CD4-positive, CD25-positive, alpha-beta regulatory T cell (primary cell): ENCODE results near the gene RNU6-9. TPM values are rescaled to one million over a fixed set of nuclear protein-coding genes. Genes with fewer than 3 reads are reported as not detected.

Source experiments
- ATAC-seq, 2 donors: fragments of 150-1000 bp; cut with Tn5 transposase; one replicate each; pipeline ENCODE4 v1.10.0; 2021; ENCODE audit warnings: low read depth in 2 of 2, moderate number of reproducible peaks in 2 of 2, moderate library complexity in 1 of 2
- DNase-seq, 3 donors: peaks; one replicate each; pipeline versions ENCODE4 v3.0.0 to v3.0.0-alpha.2; 2012 to 2022; ENCODE audit warnings: mixed read lengths in 1 of 3
- H3K27ac ChIP-seq: one replicate; pipeline ENCODE4 v1.7.0; 2013; ENCODE audit warnings: mild to moderate bottlenecking, low read length; ENCODE audit not compliant: insufficient read depth, poor library complexity, severe bottlenecking
- H3K27me3 ChIP-seq: one replicate; pipeline ENCODE4 v1.7.0; 2013; ENCODE audit warnings: low read length; ENCODE audit not compliant: control insufficient read depth, insufficient read depth
- H3K36me3 ChIP-seq: one replicate; pipeline ENCODE4 v1.7.0; 2013; ENCODE audit warnings: mild to moderate bottlenecking, low read length, moderate library complexity; ENCODE audit not compliant: control insufficient read depth, insufficient read depth
- H3K4me1 ChIP-seq: 2 replicates; pipeline ENCODE4 v1.7.0; 2013; ENCODE audit warnings: mild to moderate bottlenecking, low read length; ENCODE audit not compliant: insufficient read depth, control insufficient read depth, poor library complexity, severe bottlenecking
- H3K4me3 ChIP-seq: one replicate; pipeline ENCODE4 v1.7.0; 2013; ENCODE audit warnings: low read depth, mild to moderate bottlenecking, low read length, moderate library complexity
- H3K9me3 ChIP-seq, 2 experiments: 1 replicate in 1 of 2; 2 replicates in 1 of 2; pipeline ENCODE4 v1.7.0; 2013; ENCODE audit warnings: low read length in 2 of 2, mild to moderate bottlenecking in 1 of 2, moderate library complexity in 1 of 2; ENCODE audit not compliant: control insufficient read depth in 2 of 2
- H3K27ac Mint-ChIP-seq, 3 donors: one replicate each; pipeline ENCODE4 v1.8.0; 2020 to 2022; ENCODE audit warnings: mild to moderate bottlenecking in 3 of 3, mixed read lengths in 3 of 3, moderate library complexity in 2 of 3
- H3K27me3 Mint-ChIP-seq: one replicate; pipeline ENCODE4 v1.8.0; 2022; ENCODE audit warnings: mild to moderate bottlenecking, mixed read lengths
- H3K36me3 Mint-ChIP-seq: one replicate; pipeline ENCODE4 v1.8.0; 2020; ENCODE audit warnings: mixed read lengths
- H3K4me1 Mint-ChIP-seq, 4 donors: one replicate each; pipeline ENCODE4 v1.8.0; 2020 to 2022; ENCODE audit warnings: mixed read lengths in 4 of 4, mild to moderate bottlenecking in 1 of 4
- H3K4me3 Mint-ChIP-seq, 4 donors: one replicate each; pipeline ENCODE4 v1.8.0; 2020 to 2022; ENCODE audit warnings: mild to moderate bottlenecking in 4 of 4, mixed read lengths in 4 of 4, moderate library complexity in 3 of 4
- H3K9me3 Mint-ChIP-seq, 7 donors: one replicate each; pipeline ENCODE4 v1.8.0; 2020 to 2022; ENCODE audit warnings: mixed read lengths in 7 of 7, mild to moderate bottlenecking in 3 of 7, moderate library complexity in 2 of 7
- polyA plus RNA-seq, 4 donors: library from polyadenylated mRNA; unstranded; fragments of 300-500 nt; fragmentation: Illumina TruSeq; gene quantifications; one replicate each; pipeline ENCODE4 v1.2.3, GENCODE V29; 2021
- total RNA-seq: library from RNA; stranded (reverse); gene quantifications from one replicate; pipeline ENCODE4 v1.2.3, GENCODE V29; 2022

Gene RNU6-9
- total and polyA plus RNA-seq, 5 donors from 2014 or later = not detected

DNA sequence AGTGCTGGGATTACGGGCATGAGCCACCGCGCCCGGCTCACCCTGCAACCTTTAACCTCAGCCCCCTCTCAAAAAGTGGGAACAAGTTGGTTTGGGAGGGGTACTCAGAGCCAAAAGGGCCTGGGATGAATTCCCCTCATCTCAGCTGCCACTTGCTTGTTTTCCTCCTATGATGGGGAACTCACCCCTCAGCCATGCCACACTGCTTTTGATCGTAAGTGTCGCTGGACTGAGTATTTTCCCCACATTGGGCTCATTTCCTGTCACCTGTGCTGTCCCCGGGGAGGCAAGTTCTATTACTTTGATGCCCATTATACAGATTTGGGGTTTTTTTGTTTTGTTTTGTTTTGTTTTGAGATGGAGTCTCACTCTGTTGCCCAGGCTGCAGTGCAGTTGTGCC lies 13.2 kb downstream of the RNU6-9 start:
- DNase-seq (peak in 1 of 3 donors; percentile 67), ATAC-seq (no peak)
- peaks cover 76% of the 10 kb centered on the region for H3K4me1 ChIP-seq
- H3K27me3 Mint-ChIP-seq = peaks cover 14% of the 10 kb centered on the region
- H3K27ac ChIP-seq = peak overlapping the region; percentile 73
- H3K4me1 Mint-ChIP-seq = peaks cover 0 to 86% (median 34%) of the 10 kb centered on the region in 4 donors
- H3K9me3 Mint-ChIP-seq = peaks cover 0 to 1% (median 0%) of the 10 kb centered on the region in 7 donors
- H3K36me3 Mint-ChIP-seq = peaks cover 9% of the 10 kb centered on the region
- no peaks in the 10 kb centered on the region for H3K9me3 ChIP-seq
- no peaks in the 10 kb centered on the region for H3K27me3 ChIP-seq
- H3K4me3 ChIP-seq = no peak overlapping the region
- H3K27ac Mint-ChIP-seq = peak overlapping the region; percentile 91 to 100 (median 100)
- H3K4me3 Mint-ChIP-seq = peak overlapping the region; percentile 81 to 94 (median 86)
- peaks cover 16% of the 10 kb centered on the region for H3K36me3 ChIP-seq

DNA sequence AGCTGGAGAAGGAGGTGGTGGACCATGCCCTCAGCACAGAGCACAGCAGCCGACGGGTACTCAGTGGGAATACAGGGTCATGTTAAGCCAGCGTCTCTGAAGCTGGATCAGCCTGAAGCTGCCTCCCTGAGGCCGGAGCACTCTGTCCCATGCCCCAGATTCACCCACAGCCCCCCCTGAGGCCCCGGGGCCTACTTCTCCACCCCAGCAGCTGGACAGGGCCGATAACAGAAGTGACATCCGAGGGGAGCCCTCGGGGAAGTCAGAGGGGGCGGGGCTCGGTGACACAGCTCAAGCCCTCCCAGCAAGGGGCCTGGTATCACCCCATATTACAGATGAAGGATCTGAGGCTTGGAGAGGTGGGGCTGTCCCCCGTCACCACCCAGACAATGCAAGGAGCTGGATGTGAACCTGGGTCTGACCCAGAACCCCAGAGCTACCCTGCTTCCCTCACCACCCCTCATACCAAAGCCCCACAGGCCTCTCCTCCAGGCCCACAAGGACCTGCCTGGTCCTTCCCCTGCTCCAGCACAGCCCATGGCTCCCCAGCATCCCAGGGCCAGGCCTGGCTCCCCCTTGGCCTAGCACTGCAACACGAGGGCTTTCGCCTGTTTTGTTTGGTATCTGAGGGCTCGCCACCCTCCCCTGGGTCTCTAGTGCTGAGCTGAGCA lies 14.0 kb downstream of the RNU6-9 start:
- peak overlapping the region; percentile 73 for H3K27ac ChIP-seq
- peaks cover 9% of the 10 kb centered on the region for H3K36me3 Mint-ChIP-seq
- H3K4me1 ChIP-seq = peaks cover 81% of the 10 kb centered on the region
- peak overlapping the region; percentile 91 to 100 (median 100) for H3K27ac Mint-ChIP-seq
- H3K9me3 Mint-ChIP-seq = peaks cover 0 to 1% (median 0%) of the 10 kb centered on the region in 7 donors
- ATAC-seq (no peak), DNase-seq (peak in 1 of 3 donors; percentile 49)
- peaks cover 0 to 82% (median 33%) of the 10 kb centered on the region in 4 donors for H3K4me1 Mint-ChIP-seq
- H3K9me3 ChIP-seq = no peaks in the 10 kb centered on the region
- H3K4me3 Mint-ChIP-seq = peak overlapping the region in 3 of 4 donors; percentile 81 to 94 (median 90)
- peaks cover 9% of the 10 kb centered on the region for H3K36me3 ChIP-seq
- peaks cover 14% of the 10 kb centered on the region for H3K27me3 Mint-ChIP-seq
- H3K27me3 ChIP-seq = no peaks in the 10 kb centered on the region
- peak overlapping the region; percentile 1 for H3K4me3 ChIP-seq

DNA sequence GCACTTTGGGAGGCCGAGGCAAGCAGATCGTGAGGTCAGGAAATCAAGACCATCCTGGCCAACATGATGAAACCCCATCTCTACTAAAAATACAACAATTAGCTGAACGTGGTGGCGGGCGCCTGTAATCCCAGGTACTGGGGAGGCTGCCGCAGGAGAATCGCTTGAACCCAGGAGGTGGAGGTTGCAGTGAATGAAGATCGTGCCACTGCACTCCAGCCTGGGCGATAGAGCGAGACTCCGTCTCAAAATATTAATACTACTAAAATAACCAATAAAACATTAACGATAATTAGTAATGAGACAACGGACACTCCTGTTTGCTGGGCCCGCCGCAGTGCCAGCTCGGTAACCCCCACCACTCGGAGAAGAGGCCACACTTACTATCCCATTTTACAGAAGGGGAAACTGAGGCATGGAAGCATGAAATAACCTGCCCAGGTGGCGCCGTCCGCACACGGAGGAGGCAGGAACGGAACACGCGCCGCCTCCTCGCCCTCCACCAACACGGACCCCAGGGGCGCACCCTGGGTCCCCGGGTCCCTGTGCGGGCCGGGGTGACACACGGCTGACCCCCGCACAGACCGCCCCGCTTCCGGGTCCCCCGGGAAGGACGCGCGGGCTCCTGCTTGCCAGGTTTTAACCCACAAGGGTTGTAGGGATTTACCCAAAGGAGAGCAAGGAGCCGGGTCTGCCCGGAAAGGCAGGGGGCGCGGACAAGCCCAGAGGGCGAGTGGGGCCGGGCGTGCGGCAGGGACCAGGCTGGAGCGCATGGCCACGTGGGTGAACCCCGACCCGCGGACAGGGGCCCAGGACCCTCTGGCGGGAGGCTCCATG lies 18.1 kb downstream of the RNU6-9 start:
- H3K9me3 ChIP-seq = no peaks in the 10 kb centered on the region
- H3K36me3 ChIP-seq = no peaks in the 10 kb centered on the region
- H3K9me3 Mint-ChIP-seq = peaks cover 0 to 3% (median 0%) of the 10 kb centered on the region in 7 donors
- H3K27me3 ChIP-seq = no peaks in the 10 kb centered on the region
- peak overlapping the region; percentile 82 to 96 (median 94) for H3K4me3 Mint-ChIP-seq
- H3K36me3 Mint-ChIP-seq = peaks cover 9% of the 10 kb centered on the region
- peak overlapping the region; percentile 94 for H3K27ac ChIP-seq
- H3K4me1 ChIP-seq = peaks cover 60% of the 10 kb centered on the region
- no peak for ATAC-seq
- H3K4me1 Mint-ChIP-seq = peaks cover 0 to 60% (median 21%) of the 10 kb centered on the region in 4 donors
- H3K27me3 Mint-ChIP-seq = peaks cover 14% of the 10 kb centered on the region
- peak overlapping the region; percentile 62 to 100 (median 93) for H3K27ac Mint-ChIP-seq
- H3K4me3 ChIP-seq = no peak overlapping the region
- no peak for DNase-seq

DNA sequence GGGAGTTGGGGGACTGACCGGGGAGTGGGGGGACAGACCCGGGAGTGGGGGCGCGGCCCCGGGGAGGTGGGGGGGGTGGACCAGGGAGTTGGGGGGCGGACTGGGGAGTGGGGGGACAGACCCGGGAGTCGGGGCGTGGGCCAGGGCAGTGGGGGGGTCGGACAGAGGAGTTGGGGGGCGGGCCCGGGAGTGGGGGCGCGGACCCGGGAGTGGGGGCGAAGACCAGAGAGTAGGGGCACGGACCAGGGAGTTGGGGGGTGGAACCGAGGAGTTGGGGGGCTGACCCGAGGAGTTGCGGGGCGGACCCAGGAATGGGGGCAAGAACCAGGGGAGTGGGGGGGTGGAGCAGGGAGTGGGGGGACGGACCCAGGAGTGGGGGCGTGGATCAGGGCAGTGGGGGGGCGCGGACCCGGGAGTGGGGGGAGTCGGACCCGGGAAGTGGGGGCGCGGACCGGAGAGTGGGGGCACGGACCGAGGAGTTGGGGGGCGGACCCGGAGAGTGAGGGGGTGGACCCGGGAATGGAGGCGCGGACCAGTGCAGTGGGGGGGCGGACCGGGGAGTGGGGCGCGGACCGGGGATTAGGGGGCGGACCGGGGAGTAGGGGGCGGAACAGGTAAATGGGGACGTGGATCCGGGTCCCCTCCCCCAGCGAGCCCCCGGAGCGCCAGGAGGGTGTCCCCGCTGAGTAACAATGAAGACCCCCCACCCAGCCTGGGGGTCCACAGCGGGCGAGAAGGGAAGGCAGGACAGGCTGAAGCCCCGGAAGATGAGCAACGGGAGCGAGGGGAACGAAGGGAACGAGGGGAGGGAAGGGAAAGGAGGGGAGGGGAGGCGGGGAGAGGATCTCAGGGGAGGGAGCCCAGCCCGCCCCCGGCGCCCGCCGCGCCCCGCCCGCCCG lies 19.1 kb downstream of the RNU6-9 start:
- Histone ChIP-seq H3K36me3 (no peaks in the 10 kb centered on the region), H3K4me1 (peaks cover 59% of the 10 kb centered on the region), H3K27me3 (no peaks in the 10 kb centered on the region), H3K27ac (peak overlapping the region; percentile 94), H3K4me3 (no peak overlapping the region), H3K9me3 (no peaks in the 10 kb centered on the region)
- Mint-ChIP-seq H3K4me3 (peak overlapping the region; percentile 84 to 96 (median 86)), H3K9me3 (peaks cover 0 to 3% (median 0%) of the 10 kb centered on the region in 7 donors), H3K27me3 (peaks cover 12% of the 10 kb centered on the region), H3K36me3 (peaks cover 9% of the 10 kb centered on the region), H3K27ac (peak overlapping the region in 2 of 3 donors; percentile 76 to 84), H3K4me1 (peaks cover 0 to 52% (median 16%) of the 10 kb centered on the region in 4 donors)
- DNase-seq (peak; percentile 50 to 53 (median 51)), ATAC-seq (no peak)

DNA sequence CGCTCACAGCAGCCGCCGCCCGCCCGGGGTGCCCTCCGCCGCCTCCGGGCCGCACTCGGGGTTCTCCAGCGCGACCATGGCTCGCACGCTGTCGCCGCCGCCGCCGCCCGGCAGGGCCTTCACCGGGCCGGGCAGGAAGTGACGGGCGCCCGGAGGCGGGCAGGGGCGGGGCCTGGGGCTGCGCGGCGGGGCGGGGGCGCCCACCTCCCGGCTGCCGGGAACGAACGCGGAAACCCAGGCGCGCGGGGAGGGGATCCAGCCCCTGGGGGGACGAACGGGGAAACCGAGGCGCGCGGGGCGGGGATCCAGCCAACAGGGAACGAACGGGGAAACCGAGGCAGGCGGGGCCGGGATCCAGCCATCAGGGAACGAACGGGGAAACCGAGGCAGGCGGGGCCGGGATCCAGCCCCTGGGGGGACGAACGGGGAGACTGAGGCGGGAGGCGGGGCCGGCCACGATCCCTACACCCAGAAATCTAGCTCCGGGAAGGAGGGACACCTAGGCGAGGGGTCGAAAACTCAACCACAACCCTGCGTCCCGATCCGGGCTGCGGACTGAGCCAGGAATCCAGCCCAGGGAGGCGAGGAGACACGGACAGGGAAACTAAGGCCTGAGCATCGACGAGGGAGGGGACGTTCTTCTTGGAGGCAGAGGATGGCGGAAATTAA lies 19.9 kb downstream of the RNU6-9 start, which contains the start of gene R3HDM4:
Gene R3HDM4 (minus strand): TSS at position 140 of the 669 bp plus-strand sequence. CDS start 62 bp downstream, at position 78.
- DNase-seq (peak; percentile 81 to 83 (median 83)), ATAC-seq (peak; percentile 47 to 54)
- Mint-ChIP-seq H3K4me1 (peaks cover 0 to 48% (median 18%) of the 10 kb centered on the region in 4 donors), H3K27me3 (peaks cover 14% of the 10 kb centered on the region), H3K4me3 (peak within 1 kb of the TSS; percentile 86 to 96 (median 90)), H3K9me3 (peaks cover 0 to 3% (median 0%) of the 10 kb centered on the region in 7 donors), H3K36me3 (peaks cover 9% of the 10 kb centered on the region), H3K27ac (peak within 1 kb of the TSS; percentile 78 to 96 (median 95))
- H3K9me3 ChIP-seq = no peaks in the 10 kb centered on the region
- H3K27ac ChIP-seq = peak within 1 kb of the TSS; percentile 95
- H3K4me1 ChIP-seq = peaks cover 59% of the 10 kb centered on the region
- peak within 1 kb of the TSS; percentile 69 for H3K4me3 ChIP-seq
- no peaks in the 10 kb centered on the region for H3K27me3 ChIP-seq
- H3K36me3 ChIP-seq = no peaks in the 10 kb centered on the region

DNA sequence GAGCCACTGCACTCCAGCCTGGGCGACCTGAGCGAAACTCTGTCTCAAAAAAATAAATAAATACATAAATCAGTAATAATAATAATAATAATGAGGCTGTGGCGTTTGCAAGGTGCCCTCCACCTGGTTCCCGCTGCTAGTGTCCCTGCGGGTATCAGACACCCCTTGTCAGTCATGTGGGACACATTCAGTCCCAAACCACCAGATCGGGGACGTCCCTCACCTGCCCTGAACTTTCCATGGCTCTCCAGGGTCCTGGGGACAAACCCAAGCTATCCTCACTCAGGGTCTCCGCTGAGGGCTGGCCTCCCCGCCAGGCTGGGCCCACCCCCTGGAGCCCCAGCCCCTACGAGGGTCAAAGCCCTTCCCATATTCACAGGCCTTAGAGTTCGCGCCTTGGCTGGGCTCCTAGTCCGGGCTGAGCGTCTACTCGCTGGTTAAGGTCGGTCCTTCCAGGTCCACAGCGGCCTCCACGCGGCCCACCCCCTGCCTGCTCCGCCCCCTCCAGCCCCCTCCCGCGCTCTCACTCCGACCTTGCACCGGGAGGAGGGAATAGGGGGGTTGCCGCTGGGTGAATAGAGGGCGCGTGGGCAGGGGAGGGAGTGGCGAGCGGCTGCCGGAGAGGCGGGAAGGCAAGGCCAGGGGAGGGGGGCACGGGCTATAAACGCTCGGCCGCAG lies 23.5 kb downstream of the RNU6-9 start:
- ATAC-seq (no peak), DNase-seq (no peak)
- peaks cover 0 to 2% (median 0%) of the 10 kb centered on the region in 7 donors for H3K9me3 Mint-ChIP-seq
- Histone ChIP-seq H3K27me3 (no peaks in the 10 kb centered on the region), H3K27ac (no peak overlapping the region), H3K4me1 (peaks cover 59% of the 10 kb centered on the region), H3K9me3 (no peaks in the 10 kb centered on the region), H3K36me3 (no peaks in the 10 kb centered on the region), H3K4me3 (no peak overlapping the region)
- peaks cover 13% of the 10 kb centered on the region for H3K27me3 Mint-ChIP-seq
- peak overlapping the region in 1 of 3 donors; percentile 32 for H3K27ac Mint-ChIP-seq
- peak overlapping the region; percentile 66 to 93 (median 76) for H3K4me3 Mint-ChIP-seq
- peaks cover 0 to 30% (median 12%) of the 10 kb centered on the region in 4 donors for H3K4me1 Mint-ChIP-seq
- no peaks in the 10 kb centered on the region for H3K36me3 Mint-ChIP-seq
